Prostate gland (tissue), 2 donors: Measurements from ENCODE around the gene KCNAB1.

ENCODE experiments used
- POLR2A ChIP-seq: fragments of 450-650 bp; IDR thresholded peaks from one replicate; pipeline ENCODE4 v1.6.1; 2016; ENCODE audit warnings: antibody characterized with exemption, mild to moderate bottlenecking
- POLR2AphosphoS5 ChIP-seq: sonication (generic); formaldehyde crosslinking; IDR thresholded peaks from one replicate; pipeline ENCODE4 v1.6.1; 2017; ENCODE audit warnings: antibody characterized with exemption
- TF ChIP-seq, protein P1 (sequence below), 4 experiments: fragments of 200-600 bp in 2 of 4; fragments of 450-650 bp in 2 of 4; sonication (generic) in 2 of 4; IDR thresholded peaks; 1 replicate in 3 of 4; 2 replicates in 1 of 4; pipeline ENCODE4 v1.5.1; 2016 to 2019; ENCODE audit warnings: antibody characterized with exemption in 4 of 4, mild to moderate bottlenecking in 2 of 4, moderate library complexity in 2 of 4

DNA sequence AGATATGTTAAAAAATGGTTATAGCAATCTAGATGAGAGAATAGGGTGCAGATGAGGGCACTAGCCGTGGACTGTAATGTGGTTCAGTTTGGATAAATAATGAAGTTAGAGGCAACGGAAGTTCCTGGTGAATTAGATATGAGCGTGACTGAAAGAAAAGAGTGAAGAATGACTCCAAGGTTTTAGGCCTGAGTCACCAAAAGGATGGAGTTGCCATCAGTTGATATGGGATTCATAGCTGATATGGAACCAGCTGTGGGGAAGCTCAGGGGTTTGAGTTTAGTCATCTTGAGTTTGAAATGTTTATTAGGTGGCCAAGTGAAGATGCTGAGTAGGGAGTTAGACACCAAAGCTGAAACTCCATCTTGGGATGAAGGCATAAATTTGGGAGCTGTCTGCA, 368.4 kb downstream of the KCNAB1 start:
- TF ChIP-seq POLR2A (no peak), POLR2AphosphoS5 (no peak)
- TF ChIP-seq, protein P1, sequence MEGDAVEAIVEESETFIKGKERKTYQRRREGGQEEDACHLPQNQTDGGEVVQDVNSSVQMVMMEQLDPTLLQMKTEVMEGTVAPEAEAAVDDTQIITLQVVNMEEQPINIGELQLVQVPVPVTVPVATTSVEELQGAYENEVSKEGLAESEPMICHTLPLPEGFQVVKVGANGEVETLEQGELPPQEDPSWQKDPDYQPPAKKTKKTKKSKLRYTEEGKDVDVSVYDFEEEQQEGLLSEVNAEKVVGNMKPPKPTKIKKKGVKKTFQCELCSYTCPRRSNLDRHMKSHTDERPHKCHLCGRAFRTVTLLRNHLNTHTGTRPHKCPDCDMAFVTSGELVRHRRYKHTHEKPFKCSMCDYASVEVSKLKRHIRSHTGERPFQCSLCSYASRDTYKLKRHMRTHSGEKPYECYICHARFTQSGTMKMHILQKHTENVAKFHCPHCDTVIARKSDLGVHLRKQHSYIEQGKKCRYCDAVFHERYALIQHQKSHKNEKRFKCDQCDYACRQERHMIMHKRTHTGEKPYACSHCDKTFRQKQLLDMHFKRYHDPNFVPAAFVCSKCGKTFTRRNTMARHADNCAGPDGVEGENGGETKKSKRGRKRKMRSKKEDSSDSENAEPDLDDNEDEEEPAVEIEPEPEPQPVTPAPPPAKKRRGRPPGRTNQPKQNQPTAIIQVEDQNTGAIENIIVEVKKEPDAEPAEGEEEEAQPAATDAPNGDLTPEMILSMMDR (IDR thresholded peaks at IDR 0.05): no peak
